ENCODE measurements around the gene OVOL1. TPM values are rescaled to one million over a fixed set of nuclear protein-coding genes. Genes with fewer than 3 reads are reported as not detected.
A peak's percentile ranks its signal among the peaks of the same experiment; 100 is the strongest.

The OVOL1 gene
- total and polyA plus RNA-seq, 5 donors from 2014 or later, result not detected

DNA sequence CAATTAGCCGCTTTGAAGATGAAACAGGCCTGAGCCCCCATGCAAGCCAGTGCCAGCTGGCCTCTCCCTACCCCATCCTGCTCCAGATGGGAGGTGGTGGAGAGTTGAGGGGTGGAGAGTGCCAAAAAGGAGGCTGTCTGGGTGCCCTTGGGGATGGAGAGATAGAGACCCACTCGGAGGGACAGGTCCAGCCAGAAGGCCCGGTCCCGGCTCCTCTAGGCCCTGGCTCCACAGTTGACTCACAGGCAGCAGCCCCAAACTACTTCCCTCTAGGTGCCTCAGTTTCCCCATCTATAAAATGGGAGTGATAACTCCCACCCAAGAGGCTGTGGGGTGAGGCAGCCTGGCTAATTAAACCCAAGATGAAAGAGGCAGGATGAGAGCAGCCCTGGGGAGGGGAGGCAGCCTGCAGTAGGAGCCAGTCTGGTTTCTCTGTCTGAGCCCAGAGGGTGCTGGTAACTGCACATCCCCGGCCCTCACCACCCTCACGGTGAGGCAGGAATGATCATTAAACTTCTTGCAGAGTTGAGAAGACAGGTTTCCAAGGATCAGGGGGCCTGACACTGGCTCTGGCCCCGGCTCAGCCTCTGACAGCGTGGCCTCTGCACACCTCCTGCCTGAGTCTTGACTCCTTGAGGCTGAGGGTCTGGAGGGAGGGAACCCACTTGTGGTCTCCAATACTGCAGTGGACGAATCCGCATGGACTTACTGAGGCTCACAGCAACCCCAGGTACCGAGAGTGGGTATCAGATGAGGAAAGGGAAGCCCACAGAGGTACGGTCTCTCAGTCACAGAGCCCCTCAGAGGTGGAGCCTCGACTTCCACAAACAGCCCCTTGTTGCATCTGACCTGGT, 4.7 kb upstream of the OVOL1 start:
- DNase-seq (no peak), ATAC-seq (ENCODE audit: low read depth in 2 of 2) (no peak)
- Mint-ChIP-seq H3K9me3 (no peaks in the 10 kb centered on the region), H3K4me3 (peak overlapping the region; percentile 47 to 94 (median 64)), H3K36me3 (peaks cover 3% of the 10 kb centered on the region), H3K27ac (no peak overlapping the region), H3K4me1 (peaks cover 7 to 38% (median 13%) of the 10 kb centered on the region in 4 donors), H3K27me3 (peaks cover 18% of the 10 kb centered on the region)
- Histone ChIP-seq H3K36me3 (ENCODE audit: control insufficient read depth, insufficient read depth, low read length) (peaks cover 5% of the 10 kb centered on the region), H3K4me1 (ENCODE audit: control insufficient read depth, insufficient read depth, low read length, poor library complexity, severe bottlenecking) (peaks cover 45% of the 10 kb centered on the region), H3K27ac (ENCODE audit: insufficient read depth, low read length, poor library complexity, severe bottlenecking) (no peak overlapping the region), H3K27me3 (ENCODE audit: control insufficient read depth, insufficient read depth, low read length) (peaks cover 3% of the 10 kb centered on the region), H3K9me3 (ENCODE audit: control insufficient read depth in 2 of 2, low read length in 2 of 2) (no peaks in the 10 kb centered on the region), H3K4me3 (ENCODE audit: low read depth, low read length) (no peak overlapping the region)

- Histone ChIP-seq H3K36me3 (ENCODE audit: control insufficient read depth, insufficient read depth, low read length) (no peaks in the 10 kb centered on the region), H3K4me1 (ENCODE audit: control insufficient read depth, insufficient read depth, low read length, poor library complexity, severe bottlenecking) (peaks cover 48% of the 10 kb centered on the region), H3K9me3 (ENCODE audit: control insufficient read depth in 2 of 2, low read length in 2 of 2) (no peaks in the 10 kb centered on the region), H3K27ac (ENCODE audit: insufficient read depth, low read length, poor library complexity, severe bottlenecking) (no peak overlapping the region), H3K27me3 (ENCODE audit: control insufficient read depth, insufficient read depth, low read length) (peaks cover 3% of the 10 kb centered on the region), H3K4me3 (ENCODE audit: low read depth, low read length) (no peak overlapping the region)
- Mint-ChIP-seq H3K4me3 (peak overlapping the region; percentile 17 to 94 (median 64)), H3K9me3 (no peaks in the 10 kb centered on the region), H3K36me3 (no peaks in the 10 kb centered on the region), H3K27me3 (peaks cover 19% of the 10 kb centered on the region), H3K27ac (no peak overlapping the region), H3K4me1 (peaks cover 7 to 36% (median 14%) of the 10 kb centered on the region in 4 donors)
- ATAC-seq (ENCODE audit: low read depth in 2 of 2) (no peak), DNase-seq (no peak)
Observed at GRCh38 chr11:65782816-65783228, 4.0 kb upstream of the OVOL1 start.

GRCh38 chr11:65785319-65786007, 1.4 kb upstream of the OVOL1 start:
- peak overlapping the region; percentile 38 to 72 (median 60) for H3K4me3 Mint-ChIP-seq
- no peak for ATAC-seq (ENCODE audit: low read depth in 2 of 2)
- no peak overlapping the region for H3K27ac ChIP-seq (ENCODE audit: insufficient read depth, low read length, poor library complexity, severe bottlenecking)
- peaks cover 14% of the 10 kb centered on the region for H3K27me3 ChIP-seq (ENCODE audit: control insufficient read depth, insufficient read depth, low read length)
- H3K9me3 Mint-ChIP-seq, result no peaks in the 10 kb centered on the region
- H3K9me3 ChIP-seq (ENCODE audit: control insufficient read depth in 2 of 2, low read length in 2 of 2), result no peaks in the 10 kb centered on the region
- no peak overlapping the region for H3K27ac Mint-ChIP-seq
- no peak overlapping the region for H3K4me3 ChIP-seq (ENCODE audit: low read depth, low read length)
- H3K27me3 Mint-ChIP-seq, result peaks cover 37% of the 10 kb centered on the region
- H3K4me1 Mint-ChIP-seq, result peaks cover 7 to 30% (median 17%) of the 10 kb centered on the region in 4 donors
- no peaks in the 10 kb centered on the region for H3K36me3 ChIP-seq (ENCODE audit: control insufficient read depth, insufficient read depth, low read length)
- H3K36me3 Mint-ChIP-seq, result no peaks in the 10 kb centered on the region
- H3K4me1 ChIP-seq (ENCODE audit: control insufficient read depth, insufficient read depth, low read length, poor library complexity, severe bottlenecking), result peaks cover 37% of the 10 kb centered on the region
- peak in 1 of 3 donors; percentile 25 for DNase-seq

GRCh38 chr11:65786008-65786785, 666 bp upstream of the OVOL1 start:
- H3K27me3 ChIP-seq (ENCODE audit: control insufficient read depth, insufficient read depth, low read length), result peaks cover 14% of the 10 kb centered on the region
- no peak overlapping the region for H3K4me3 ChIP-seq (ENCODE audit: low read depth, low read length)
- Mint-ChIP-seq H3K27ac (no peak overlapping the region), H3K4me1 (peaks cover 7 to 36% (median 17%) of the 10 kb centered on the region in 4 donors), H3K9me3 (no peaks in the 10 kb centered on the region), H3K27me3 (peaks cover 44% of the 10 kb centered on the region), H3K4me3 (peak overlapping the region in 3 of 4 donors; percentile 50 to 72 (median 69)), H3K36me3 (no peaks in the 10 kb centered on the region)
- peaks cover 37% of the 10 kb centered on the region for H3K4me1 ChIP-seq (ENCODE audit: control insufficient read depth, insufficient read depth, low read length, poor library complexity, severe bottlenecking)
- no peak for ATAC-seq (ENCODE audit: low read depth in 2 of 2)
- H3K36me3 ChIP-seq (ENCODE audit: control insufficient read depth, insufficient read depth, low read length), result no peaks in the 10 kb centered on the region
- no peak overlapping the region for H3K27ac ChIP-seq (ENCODE audit: insufficient read depth, low read length, poor library complexity, severe bottlenecking)
- DNase-seq, result peak in 1 of 3 donors; percentile 20
- no peaks in the 10 kb centered on the region for H3K9me3 ChIP-seq (ENCODE audit: control insufficient read depth in 2 of 2, low read length in 2 of 2)

DNA sequence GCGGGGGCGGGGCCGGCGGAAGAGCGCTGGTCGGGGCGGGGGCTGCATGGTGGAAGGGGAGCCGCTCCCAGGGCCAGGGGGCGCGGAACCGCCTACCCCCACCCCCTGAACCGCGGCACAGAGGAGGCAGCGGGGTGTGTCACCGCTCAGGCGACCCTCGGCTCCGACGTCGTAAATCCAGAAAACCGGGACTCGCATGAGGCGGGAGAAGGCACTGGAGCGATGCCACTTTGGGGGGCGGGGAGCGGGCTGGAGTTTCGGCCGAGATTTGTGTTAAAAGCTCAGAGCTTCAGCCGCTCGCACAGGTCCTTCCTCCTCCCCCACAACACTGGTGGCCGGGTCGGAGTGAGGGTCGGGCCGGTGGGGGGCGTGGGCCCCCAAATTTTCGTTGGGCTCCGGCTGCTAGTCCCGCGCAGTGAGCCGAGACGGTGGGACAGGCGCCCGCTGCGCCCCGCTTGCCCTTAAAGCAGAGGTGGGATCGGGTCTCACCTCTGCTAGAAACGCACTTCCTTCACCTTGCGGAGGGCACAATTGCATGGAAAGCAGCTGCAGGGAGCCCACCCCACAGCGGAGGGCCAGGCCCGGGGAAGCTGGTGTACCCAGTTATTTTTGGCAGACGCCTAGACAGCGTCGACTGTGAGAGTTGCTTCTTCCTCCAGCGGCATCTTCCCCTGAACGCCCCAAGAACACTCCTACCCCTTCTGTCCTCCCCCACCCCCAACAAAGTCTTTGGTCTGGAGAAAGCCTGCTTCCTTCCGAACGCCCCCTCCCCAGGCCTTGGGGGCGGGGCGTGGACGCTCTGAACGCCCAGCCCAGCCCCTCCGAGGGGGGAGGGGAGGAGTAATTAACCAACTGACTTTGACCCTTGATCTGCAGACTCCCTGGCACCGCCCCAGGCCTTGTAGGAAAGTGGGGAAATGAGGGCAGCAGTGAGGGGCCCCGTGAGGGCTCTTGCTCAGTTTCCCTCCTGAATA, 1.1 kb downstream of the OVOL1 start:
- H3K9me3 Mint-ChIP-seq, result peaks cover 0 to 2% (median 0%) of the 10 kb centered on the region in 7 donors
- Histone ChIP-seq H3K36me3 (ENCODE audit: control insufficient read depth, insufficient read depth, low read length) (no peaks in the 10 kb centered on the region), H3K4me3 (ENCODE audit: low read depth, low read length) (no peak overlapping the region), H3K4me1 (ENCODE audit: control insufficient read depth, insufficient read depth, low read length, poor library complexity, severe bottlenecking) (peaks cover 39% of the 10 kb centered on the region), H3K27ac (ENCODE audit: insufficient read depth, low read length, poor library complexity, severe bottlenecking) (no peak overlapping the region), H3K27me3 (ENCODE audit: control insufficient read depth, insufficient read depth, low read length) (peaks cover 14% of the 10 kb centered on the region), H3K9me3 (ENCODE audit: control insufficient read depth in 2 of 2, low read length in 2 of 2) (no peaks in the 10 kb centered on the region)
- peaks cover 49% of the 10 kb centered on the region for H3K27me3 Mint-ChIP-seq
- peak overlapping the region in 1 of 3 donors; percentile 68 for H3K27ac Mint-ChIP-seq
- no peaks in the 10 kb centered on the region for H3K36me3 Mint-ChIP-seq
- DNase-seq (peak in 1 of 3 donors; percentile 22), ATAC-seq (ENCODE audit: low read depth in 2 of 2) (no peak)
- peak overlapping the region; percentile 54 to 84 (median 73) for H3K4me3 Mint-ChIP-seq
- H3K4me1 Mint-ChIP-seq, result peaks cover 7 to 47% (median 16%) of the 10 kb centered on the region in 4 donors

DNA sequence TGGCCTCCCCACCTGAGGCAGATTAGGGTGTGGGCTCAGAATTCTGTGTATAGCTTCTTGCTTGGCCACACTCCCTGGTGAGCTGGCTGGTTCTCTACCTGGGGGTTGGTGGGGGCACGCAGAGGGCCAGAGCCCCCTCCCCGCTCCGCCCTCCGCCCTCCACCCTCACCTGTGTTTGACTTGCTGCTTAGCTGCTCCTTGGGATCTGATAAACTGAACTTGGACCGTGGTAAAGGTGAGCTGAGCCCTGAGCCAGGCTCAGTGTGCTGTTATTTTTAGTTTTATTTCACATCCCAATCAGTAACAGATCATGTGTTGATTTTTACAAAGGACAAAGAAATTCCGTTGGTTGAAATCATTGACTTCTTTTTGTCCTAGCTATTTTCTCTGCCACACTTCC, 2.0 kb downstream of the OVOL1 start:
- DNase-seq (no peak), ATAC-seq (ENCODE audit: low read depth in 2 of 2) (no peak)
- Histone ChIP-seq H3K4me3 (ENCODE audit: low read depth, low read length) (no peak overlapping the region), H3K27ac (ENCODE audit: insufficient read depth, low read length, poor library complexity, severe bottlenecking) (no peak overlapping the region), H3K9me3 (ENCODE audit: control insufficient read depth in 2 of 2, low read length in 2 of 2) (no peaks in the 10 kb centered on the region), H3K27me3 (ENCODE audit: control insufficient read depth, insufficient read depth, low read length) (peaks cover 14% of the 10 kb centered on the region), H3K4me1 (ENCODE audit: control insufficient read depth, insufficient read depth, low read length, poor library complexity, severe bottlenecking) (peaks cover 39% of the 10 kb centered on the region), H3K36me3 (ENCODE audit: control insufficient read depth, insufficient read depth, low read length) (no peaks in the 10 kb centered on the region)
- Mint-ChIP-seq H3K36me3 (no peaks in the 10 kb centered on the region), H3K27me3 (peaks cover 48% of the 10 kb centered on the region), H3K4me1 (peaks cover 7 to 44% (median 13%) of the 10 kb centered on the region in 4 donors), H3K4me3 (peak overlapping the region in 2 of 4 donors; percentile 48 to 62), H3K27ac (no peak overlapping the region), H3K9me3 (peaks cover 0 to 2% (median 0%) of the 10 kb centered on the region in 7 donors)
